T-helper 22 cell (primary cell): Measurements from ENCODE around the gene DMD.
"Not testable (repeated sequence)": the region's sequence is repeated elsewhere in the genome, so short reads cannot be mapped to it uniquely, and the experiment has no call there.

Experiments used
- DNase-seq: peaks from one replicate; pipeline ENCODE4 v3.0.0-alpha.2; 2020; ENCODE audit warnings: low read depth

Gene DMD

GRCh38 chrX:33211356-33212260 is at the start of gene DMD:
Gene DMD, minus strand, starts transcription at chrX:33211549. Its CDS starts 237 bp downstream, at chrX:33211312.
- no peak for DNase-seq

- DNase-seq = no peak
Measured at GRCh38 chrX:33252306-33252825, 41.0 kb upstream of the DMD start.

- DNase-seq = no peak
Measured at GRCh38 chrX:33218819-33219218, 7.5 kb upstream of the DMD start.

GRCh38 chrX:33210156-33210555 is 1.2 kb downstream of the DMD start:
- DNase-seq = no peak

- DNase-seq = no peak
Measured at GRCh38 chrX:33207056-33207455, 4.3 kb downstream of the DMD start.

GRCh38 chrX:33205321-33205720 is 6.0 kb downstream of the DMD start:
- no peak for DNase-seq

GRCh38 chrX:33204889-33205288 is 6.5 kb downstream of the DMD start:
- DNase-seq = no peak

GRCh38 chrX:33198561-33199279 is 12.6 kb downstream of the DMD start:
- no peak for DNase-seq

- DNase-seq = no peak
Measured at GRCh38 chrX:33195698-33196097, 15.7 kb downstream of the DMD start.

GRCh38 chrX:33194876-33195433 is 16.4 kb downstream of the DMD start:
- no peak for DNase-seq

- DNase-seq = no peak
Measured at GRCh38 chrX:33194289-33194688, 17.1 kb downstream of the DMD start.

- no peak for DNase-seq
Measured at GRCh38 chrX:33190016-33190415, 21.3 kb downstream of the DMD start.

- no peak for DNase-seq
Measured at GRCh38 chrX:33188881-33189280, 22.5 kb downstream of the DMD start.

- no peak for DNase-seq
Measured at GRCh38 chrX:33188286-33188685, 23.1 kb downstream of the DMD start.

- not testable (repeated sequence) for DNase-seq
Measured at GRCh38 chrX:33184803-33185202, 26.5 kb downstream of the DMD start.

GRCh38 chrX:33183361-33183760 is 28.0 kb downstream of the DMD start:
- no peak for DNase-seq

GRCh38 chrX:33178690-33179089 is 32.7 kb downstream of the DMD start:
- DNase-seq = no peak

- DNase-seq = no peak
Measured at GRCh38 chrX:33178218-33178617, 33.1 kb downstream of the DMD start.

- DNase-seq = no peak
Measured at GRCh38 chrX:33175201-33175600, 36.1 kb downstream of the DMD start.

GRCh38 chrX:33171041-33171440 is 40.3 kb downstream of the DMD start:
- DNase-seq = no peak

- no peak for DNase-seq
Measured at GRCh38 chrX:33161829-33162228, 49.5 kb downstream of the DMD start.

GRCh38 chrX:33160273-33160672 is 51.1 kb downstream of the DMD start:
- no peak for DNase-seq
